ENCODE measurements around the gene SLC6A13.

DNA sequence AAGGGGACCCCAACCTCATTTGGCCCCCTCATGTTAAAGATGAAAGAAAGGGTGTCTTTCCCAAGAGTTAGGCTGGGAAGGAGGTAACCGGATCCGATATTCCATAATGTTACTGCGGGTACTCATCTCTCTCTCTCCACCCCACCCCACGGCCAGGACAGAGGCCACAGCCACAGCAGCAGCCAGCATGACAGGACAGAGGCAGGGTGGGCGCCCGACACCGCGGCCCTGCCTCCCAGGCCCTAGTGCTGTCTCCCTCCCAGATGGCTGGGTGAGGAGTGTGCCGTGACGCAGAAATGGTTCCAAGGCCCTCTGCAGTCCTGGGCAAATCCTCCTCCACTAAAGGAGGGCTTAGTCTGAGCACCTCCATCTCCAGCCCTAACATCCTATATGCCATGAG is 54.8 kb downstream of the SLC6A13 start:
- no peak for TF ChIP-seq EZH2 (IDR thresholded peaks at IDR 0.05; ENCODE audit: insufficient read depth, poor library complexity, severe bottlenecking)
- TF ChIP-seq EZH2phosphoT487 (IDR thresholded peaks at IDR 0.05; ENCODE audit: insufficient read depth, low read depth) = no peak

All from GM23248 (cell line).